SW 1271 (cell line): ENCODE data around the gene FRMD7.

Experiments
- DNase-seq, 2 experiments: peaks; one replicate each; lab custom pipeline; 2025; lab: John Stamatoyannopoulos, UW

The FRMD7 gene

GRCh38 chrX:132033166-132033565 lies 94.7 kb downstream of the FRMD7 start:
- DNase-seq, result no peak

- no peak for DNase-seq
Observed at GRCh38 chrX:132031867-132032266, 96.0 kb downstream of the FRMD7 start.

- no peak for DNase-seq
Observed at GRCh38 chrX:132030264-132030663, 97.6 kb downstream of the FRMD7 start.
